ENCODE data around the gene RNFT2. TPM values are rescaled to one million over a fixed set of nuclear protein-coding genes. Genes with fewer than 3 reads are reported as not detected.
A peak's percentile ranks its signal among the peaks of the same experiment; 100 is the strongest.

Gene RNFT2
- total RNA-seq, 1 experiment from 2014 or later, result 34.9 TPM

DNA sequence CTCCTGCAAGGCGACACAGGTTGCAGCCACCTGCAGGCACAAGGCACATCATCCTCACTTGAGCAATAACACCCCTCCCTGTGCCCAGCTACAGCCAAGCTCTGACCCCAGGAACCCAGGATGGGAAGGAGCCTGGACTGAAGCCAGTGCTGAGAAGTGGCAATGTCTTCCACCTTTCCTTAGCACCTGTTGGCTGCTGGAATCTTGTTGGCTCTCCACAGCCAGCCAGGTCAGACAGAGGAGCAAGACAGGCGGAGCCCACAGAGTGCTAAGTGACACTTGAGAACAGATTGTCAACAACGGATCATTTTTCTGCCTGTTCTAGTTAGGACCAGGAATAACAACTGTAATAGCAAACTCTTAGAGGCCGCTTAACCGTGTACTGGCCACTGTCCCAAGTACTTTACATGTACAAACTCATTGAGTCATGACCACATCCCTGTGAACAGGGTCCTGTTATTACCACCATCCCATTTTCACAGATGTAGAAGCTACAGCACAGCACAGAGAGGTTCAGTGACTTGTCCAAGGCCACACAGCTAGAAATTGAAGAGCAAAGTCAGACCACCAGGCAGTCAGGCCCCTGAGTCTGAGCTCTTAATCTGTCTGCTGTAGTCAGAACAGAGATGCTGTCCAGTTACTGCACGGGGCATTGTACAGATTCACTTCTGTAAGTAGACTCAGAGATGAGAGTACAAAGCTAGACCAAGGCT, 45.6 kb downstream of the RNFT2 start:
- intact Hi-C loops (cut with micrococcal nuclease), result no loop called here
- no peaks in the 10 kb centered on the region for H3K79me2 ChIP-seq (ENCODE audit: insufficient read depth, low read length)
- no peak overlapping the region for H2AFZ ChIP-seq (ENCODE audit: low read depth, low read length, poor library complexity, severe bottlenecking)
- H3K4me1 ChIP-seq (ENCODE audit: control insufficient read depth in 1 of 2, insufficient read depth in 2 of 2, low read length in 2 of 2), result no peaks in the 10 kb centered on the region
- H3K36me3 ChIP-seq (ENCODE audit: control insufficient read depth in 1 of 2, insufficient read depth in 2 of 2, low read length in 2 of 2), result peaks cover 5 to 21% of the 10 kb centered on the region in 2 experiments; a peak in 3 of 4 replicates
- POLR2A ChIA-PET, result no interaction called here
- H3K4me2 ChIP-seq (ENCODE audit: low read length), result no peak overlapping the region
- DNase-seq (ENCODE audit: low read depth, low spot score) (no peak), ATAC-seq (no peak)
- no peak overlapping the region for H3K27ac ChIP-seq (ENCODE audit: low read depth, low read length)
- TF ChIP-seq POLR2A (IDR thresholded peaks at IDR 0.05; ENCODE audit: borderline replicate concordance, extremely low read depth, insufficient read depth, insufficient read length), result no peak
- no peak for TF ChIP-seq CBX3 (IDR thresholded peaks at IDR 0.05; ENCODE audit: low read depth)
- no peak for TF ChIP-seq SIN3A (IDR thresholded peaks at IDR 0.05; ENCODE audit: low read depth)
- no peak for TF ChIP-seq CEBPB (IDR thresholded peaks at IDR 0.05; ENCODE audit: low read depth)
- no peak for TF ChIP-seq ZFX (IDR thresholded peaks at IDR 0.05)
- TF ChIP-seq, protein P1, sequence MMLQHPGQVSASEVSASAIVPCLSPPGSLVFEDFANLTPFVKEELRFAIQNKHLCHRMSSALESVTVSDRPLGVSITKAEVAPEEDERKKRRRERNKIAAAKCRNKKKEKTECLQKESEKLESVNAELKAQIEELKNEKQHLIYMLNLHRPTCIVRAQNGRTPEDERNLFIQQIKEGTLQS (IDR thresholded peaks at IDR 0.05), result no peak
- no peaks in the 10 kb centered on the region for H3K9me2 ChIP-seq (ENCODE audit: insufficient read depth)
- H4K20me1 ChIP-seq (ENCODE audit: insufficient read depth), result no peaks in the 10 kb centered on the region
- H3K27me3 ChIP-seq (ENCODE audit: insufficient read depth, low read length), result no peaks in the 10 kb centered on the region
- H3K9ac ChIP-seq (ENCODE audit: low read length), result no peak overlapping the region
- no peaks in the 10 kb centered on the region for H3K9me3 ChIP-seq (ENCODE audit: control insufficient read depth in 1 of 2, insufficient read depth in 1 of 2, low read depth in 1 of 2, low read length in 2 of 2)
- CTCF ChIA-PET, result no interaction called here
- RAD21 ChIA-PET (ENCODE audit: low non-redundant PET in 1 of 2, low total read pairs in 2 of 2, uncharacterized antibody in 2 of 2, unreplicated experiment in 2 of 2), result no interaction called here
- BruUV-seq (replicated peaks), result no TSS peak
- no peak overlapping the region for H3K4me3 ChIP-seq (replicated peaks in 1 of 2; ENCODE audit: low read depth in 1 of 2, low read length in 2 of 2)

GRCh38 chr12:116784238-116784612, 46.1 kb downstream of the RNFT2 start:
- Histone ChIP-seq H3K9ac (ENCODE audit: low read length) (no peak overlapping the region), H3K79me2 (ENCODE audit: insufficient read depth, low read length) (no peaks in the 10 kb centered on the region), H3K27ac (ENCODE audit: low read depth, low read length) (no peak overlapping the region), H3K4me3 (replicated peaks in 1 of 2; ENCODE audit: low read depth in 1 of 2, low read length in 2 of 2) (no peak overlapping the region), H4K20me1 (ENCODE audit: insufficient read depth) (no peaks in the 10 kb centered on the region), H3K36me3 (ENCODE audit: control insufficient read depth in 1 of 2, insufficient read depth in 2 of 2, low read length in 2 of 2) (peaks cover 5 to 21% of the 10 kb centered on the region in 2 experiments; a peak in 3 of 4 replicates), H2AFZ (ENCODE audit: low read depth, low read length, poor library complexity, severe bottlenecking) (no peak overlapping the region), H3K27me3 (ENCODE audit: insufficient read depth, low read length) (no peaks in the 10 kb centered on the region), H3K4me1 (ENCODE audit: control insufficient read depth in 1 of 2, insufficient read depth in 2 of 2, low read length in 2 of 2) (no peaks in the 10 kb centered on the region), H3K9me3 (ENCODE audit: control insufficient read depth in 1 of 2, insufficient read depth in 1 of 2, low read depth in 1 of 2, low read length in 2 of 2) (no peaks in the 10 kb centered on the region), H3K9me2 (ENCODE audit: insufficient read depth) (no peaks in the 10 kb centered on the region), H3K4me2 (ENCODE audit: low read length) (no peak overlapping the region)
- intact Hi-C loops (cut with micrococcal nuclease), result no loop called here
- BruUV-seq (replicated peaks), result no TSS peak
- ChIA-PET CTCF (no interaction called here), RAD21 (ENCODE audit: low non-redundant PET in 1 of 2, low total read pairs in 2 of 2, uncharacterized antibody in 2 of 2, unreplicated experiment in 2 of 2) (no interaction called here), POLR2A (no interaction called here)
- ATAC-seq (peak; percentile 88), DNase-seq (ENCODE audit: low read depth, low spot score) (peak; percentile 18)
- TF ChIP-seq EZH2phosphoT487 (IDR thresholded peaks at IDR 0.05; ENCODE audit: borderline replicate concordance), result no peak
- TF ChIP-seq ELF1 (IDR thresholded peaks at IDR 0.05; ENCODE audit: borderline replicate concordance, low read depth), result no peak
- no peak for TF ChIP-seq ZFX (IDR thresholded peaks at IDR 0.05)
- TF ChIP-seq RAD21 (IDR thresholded peaks at IDR 0.05; ENCODE audit: low read depth), result no peak
- TF ChIP-seq, protein P2, sequence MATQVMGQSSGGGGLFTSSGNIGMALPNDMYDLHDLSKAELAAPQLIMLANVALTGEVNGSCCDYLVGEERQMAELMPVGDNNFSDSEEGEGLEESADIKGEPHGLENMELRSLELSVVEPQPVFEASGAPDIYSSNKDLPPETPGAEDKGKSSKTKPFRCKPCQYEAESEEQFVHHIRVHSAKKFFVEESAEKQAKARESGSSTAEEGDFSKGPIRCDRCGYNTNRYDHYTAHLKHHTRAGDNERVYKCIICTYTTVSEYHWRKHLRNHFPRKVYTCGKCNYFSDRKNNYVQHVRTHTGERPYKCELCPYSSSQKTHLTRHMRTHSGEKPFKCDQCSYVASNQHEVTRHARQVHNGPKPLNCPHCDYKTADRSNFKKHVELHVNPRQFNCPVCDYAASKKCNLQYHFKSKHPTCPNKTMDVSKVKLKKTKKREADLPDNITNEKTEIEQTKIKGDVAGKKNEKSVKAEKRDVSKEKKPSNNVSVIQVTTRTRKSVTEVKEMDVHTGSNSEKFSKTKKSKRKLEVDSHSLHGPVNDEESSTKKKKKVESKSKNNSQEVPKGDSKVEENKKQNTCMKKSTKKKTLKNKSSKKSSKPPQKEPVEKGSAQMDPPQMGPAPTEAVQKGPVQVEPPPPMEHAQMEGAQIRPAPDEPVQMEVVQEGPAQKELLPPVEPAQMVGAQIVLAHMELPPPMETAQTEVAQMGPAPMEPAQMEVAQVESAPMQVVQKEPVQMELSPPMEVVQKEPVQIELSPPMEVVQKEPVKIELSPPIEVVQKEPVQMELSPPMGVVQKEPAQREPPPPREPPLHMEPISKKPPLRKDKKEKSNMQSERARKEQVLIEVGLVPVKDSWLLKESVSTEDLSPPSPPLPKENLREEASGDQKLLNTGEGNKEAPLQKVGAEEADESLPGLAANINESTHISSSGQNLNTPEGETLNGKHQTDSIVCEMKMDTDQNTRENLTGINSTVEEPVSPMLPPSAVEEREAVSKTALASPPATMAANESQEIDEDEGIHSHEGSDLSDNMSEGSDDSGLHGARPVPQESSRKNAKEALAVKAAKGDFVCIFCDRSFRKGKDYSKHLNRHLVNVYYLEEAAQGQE (IDR thresholded peaks at IDR 0.05; ENCODE audit: low read depth), result no peak
- no peak for TF ChIP-seq YY1 (IDR thresholded peaks at IDR 0.05; ENCODE audit: extremely low read depth, insufficient replicate concordance, low read depth, low read length)
- TF ChIP-seq POLR2AphosphoS5 (IDR thresholded peaks at IDR 0.05; ENCODE audit: low read depth, low read length), result no peak
- TF ChIP-seq, protein P1 (IDR thresholded peaks at IDR 0.05), result no peak
- no peak for TF ChIP-seq ZNF274 (IDR thresholded peaks at IDR 0.05; ENCODE audit: low read depth, low read length)
- TF ChIP-seq, protein P3, sequence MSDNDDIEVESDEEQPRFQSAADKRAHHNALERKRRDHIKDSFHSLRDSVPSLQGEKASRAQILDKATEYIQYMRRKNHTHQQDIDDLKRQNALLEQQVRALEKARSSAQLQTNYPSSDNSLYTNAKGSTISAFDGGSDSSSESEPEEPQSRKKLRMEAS (IDR thresholded peaks at IDR 0.05), result no peak

Measured in HCT116 (cell line).